A549 (cell line): ENCODE data around the gene GTF2IRD1.

Experiments used
- BHLHE40 ChIP-seq: IDR thresholded peaks from 2 replicates; pipeline ENCODE4 v1.6.1; 2012; ENCODE audit warnings: low read depth, low read length, inconsistent platforms
- EHMT2 ChIP-seq: fragments of 200-600 bp; sonication (generic); IDR thresholded peaks from 2 replicates; pipeline ENCODE4 v1.6.1; 2016; ENCODE audit warnings: antibody characterized with exemption, low read depth, mild to moderate bottlenecking, moderate library complexity
- EP300 ChIP-seq, 2 experiments: fragments of >200 bp; sonication (Bioruptor Twin); formaldehyde crosslinking; IDR thresholded peaks; 2 replicates in 1 of 2; 3 replicates in 1 of 2; pipeline ENCODE4 v1.6.1; 2016 to 2017
- ESRRA ChIP-seq: fragments of 150-350 bp; IDR thresholded peaks from 2 replicates; pipeline ENCODE4 v1.6.1; 2014; ENCODE audit warnings: mild to moderate bottlenecking, low read length, borderline replicate concordance
- GATA3 ChIP-seq: IDR thresholded peaks from 2 replicates; pipeline ENCODE4 v1.6.1; 2012; ENCODE audit warnings: borderline replicate concordance
- KDM1A ChIP-seq: fragments of 200-600 bp; sonication (generic); IDR thresholded peaks from 2 replicates; pipeline ENCODE4 v1.6.1; 2016; ENCODE audit warnings: low read depth, mild to moderate bottlenecking
- MYC ChIP-seq: IDR thresholded peaks from 2 replicates; pipeline ENCODE4 v1.6.1; 2012; ENCODE audit warnings: mild to moderate bottlenecking, inconsistent platforms, low read length, improper control_type of control experiment, borderline replicate concordance
- POLR2A ChIP-seq: IDR thresholded peaks from 2 replicates; pipeline ENCODE4 v1.6.1; 2012; ENCODE audit warnings: mild to moderate bottlenecking, low read length
- RAD21 ChIP-seq, 2 experiments: fragments of >200 bp in 1 of 2; sonication (Bioruptor Twin) in 1 of 2; formaldehyde crosslinking in 1 of 2; IDR thresholded peaks in 1 of 2; conservative IDR thresholded peaks in 1 of 2; 2 replicates in 1 of 2; 3 replicates in 1 of 2; pipeline ENCODE4 v1.6.1; 2012 to 2018; ENCODE audit warnings: inconsistent platforms in 1 of 2
- RNF2 ChIP-seq: fragments of 200-600 bp; sonication (generic); IDR thresholded peaks from 2 replicates; pipeline ENCODE4 v1.6.1; 2016; ENCODE audit warnings: low read depth, mild to moderate bottlenecking, antibody characterized with exemption, moderate library complexity, borderline replicate concordance
- SREBF2 ChIP-seq: fragments of 450-650 bp; IDR thresholded peaks from 2 replicates; pipeline ENCODE4 v1.6.1; 2014; ENCODE audit warnings: mild to moderate bottlenecking, moderate library complexity
- TF ChIP-seq, protein P1 (sequence below): IDR thresholded peaks from 2 replicates; pipeline ENCODE4 v1.6.1; 2012
- TF ChIP-seq, protein P2 (sequence below): fragments of >200 bp; sonication (Bioruptor Twin); formaldehyde crosslinking; IDR thresholded peaks from 3 replicates; pipeline ENCODE4 v1.5.1; 2016
- TF ChIP-seq, protein P3 (sequence below): fragments of >200 bp; sonication (Bioruptor Twin); formaldehyde crosslinking; IDR thresholded peaks from 3 replicates; pipeline ENCODE4 v1.6.1; 2016

DNA sequence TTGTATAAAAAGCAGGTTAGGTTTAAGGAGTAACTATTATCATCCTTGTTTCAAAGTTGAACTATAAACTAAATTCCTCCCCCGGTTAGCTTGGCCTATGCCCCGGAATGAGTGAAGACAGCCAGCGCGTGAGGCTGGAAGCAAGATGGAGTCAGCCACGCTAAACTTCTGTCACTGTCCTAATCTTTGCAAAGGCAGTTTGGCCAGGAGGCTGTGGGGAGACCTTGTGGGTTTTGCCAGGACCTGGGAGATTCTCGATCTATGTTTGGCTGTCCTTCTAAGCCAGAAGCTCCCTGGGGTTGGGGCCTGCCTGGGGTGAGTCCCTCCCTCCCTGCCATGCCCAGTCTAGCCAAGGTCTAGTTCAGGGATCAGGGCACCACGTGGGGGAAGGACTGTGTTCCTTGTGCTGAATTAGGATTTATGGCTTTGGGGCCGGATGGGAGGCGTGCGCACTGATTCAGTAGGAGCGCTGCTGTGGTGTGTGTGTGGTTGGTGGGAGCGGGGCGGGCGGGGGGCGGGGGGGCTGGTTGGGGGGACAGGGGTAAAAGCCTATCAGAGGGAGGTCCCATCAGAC is 871 bp upstream of the GTF2IRD1 start:
- TF ChIP-seq EP300 (IDR thresholded peaks at IDR 0.05): no peak
- TF ChIP-seq POLR2A: no peak
- TF ChIP-seq ESRRA: no peak
- TF ChIP-seq, protein P1, sequence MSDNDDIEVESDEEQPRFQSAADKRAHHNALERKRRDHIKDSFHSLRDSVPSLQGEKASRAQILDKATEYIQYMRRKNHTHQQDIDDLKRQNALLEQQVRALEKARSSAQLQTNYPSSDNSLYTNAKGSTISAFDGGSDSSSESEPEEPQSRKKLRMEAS: no peak
- TF ChIP-seq, protein P2, sequence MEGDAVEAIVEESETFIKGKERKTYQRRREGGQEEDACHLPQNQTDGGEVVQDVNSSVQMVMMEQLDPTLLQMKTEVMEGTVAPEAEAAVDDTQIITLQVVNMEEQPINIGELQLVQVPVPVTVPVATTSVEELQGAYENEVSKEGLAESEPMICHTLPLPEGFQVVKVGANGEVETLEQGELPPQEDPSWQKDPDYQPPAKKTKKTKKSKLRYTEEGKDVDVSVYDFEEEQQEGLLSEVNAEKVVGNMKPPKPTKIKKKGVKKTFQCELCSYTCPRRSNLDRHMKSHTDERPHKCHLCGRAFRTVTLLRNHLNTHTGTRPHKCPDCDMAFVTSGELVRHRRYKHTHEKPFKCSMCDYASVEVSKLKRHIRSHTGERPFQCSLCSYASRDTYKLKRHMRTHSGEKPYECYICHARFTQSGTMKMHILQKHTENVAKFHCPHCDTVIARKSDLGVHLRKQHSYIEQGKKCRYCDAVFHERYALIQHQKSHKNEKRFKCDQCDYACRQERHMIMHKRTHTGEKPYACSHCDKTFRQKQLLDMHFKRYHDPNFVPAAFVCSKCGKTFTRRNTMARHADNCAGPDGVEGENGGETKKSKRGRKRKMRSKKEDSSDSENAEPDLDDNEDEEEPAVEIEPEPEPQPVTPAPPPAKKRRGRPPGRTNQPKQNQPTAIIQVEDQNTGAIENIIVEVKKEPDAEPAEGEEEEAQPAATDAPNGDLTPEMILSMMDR: no peak
- no peak for TF ChIP-seq KDM1A
- no peak for TF ChIP-seq EHMT2
- TF ChIP-seq GATA3: no peak
- TF ChIP-seq BHLHE40: no peak
- TF ChIP-seq MYC: no peak
- no peak for TF ChIP-seq RNF2
- TF ChIP-seq, protein P3, sequence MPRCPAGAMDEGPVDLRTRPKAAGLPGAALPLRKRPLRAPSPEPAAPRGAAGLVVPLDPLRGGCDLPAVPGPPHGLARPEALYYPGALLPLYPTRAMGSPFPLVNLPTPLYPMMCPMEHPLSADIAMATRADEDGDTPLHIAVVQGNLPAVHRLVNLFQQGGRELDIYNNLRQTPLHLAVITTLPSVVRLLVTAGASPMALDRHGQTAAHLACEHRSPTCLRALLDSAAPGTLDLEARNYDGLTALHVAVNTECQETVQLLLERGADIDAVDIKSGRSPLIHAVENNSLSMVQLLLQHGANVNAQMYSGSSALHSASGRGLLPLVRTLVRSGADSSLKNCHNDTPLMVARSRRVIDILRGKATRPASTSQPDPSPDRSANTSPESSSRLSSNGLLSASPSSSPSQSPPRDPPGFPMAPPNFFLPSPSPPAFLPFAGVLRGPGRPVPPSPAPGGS: no peak
- no peak for TF ChIP-seq SREBF2
- TF ChIP-seq RAD21 (conservative IDR thresholded peaks at IDR 0.05 in 1 of 2, IDR thresholded peaks at IDR 0.05 in 1 of 2): no peak
